Ishikawa (cell line): ENCODE data around the gene C19orf73.

Source experiments
- CEBPB ChIP-seq: IDR thresholded peaks from 2 replicates; pipeline ENCODE4 v1.6.1; 2012
- CREB1 ChIP-seq: IDR thresholded peaks from 2 replicates; pipeline ENCODE4 v1.6.1; 2012; ENCODE audit warnings: low read depth
- EGR1 ChIP-seq: IDR thresholded peaks from 2 replicates; pipeline ENCODE4 v1.6.1; 2012
- EP300 ChIP-seq: IDR thresholded peaks from 2 replicates; pipeline ENCODE4 v1.6.1; 2012; ENCODE audit warnings: borderline replicate concordance
- FOXM1 ChIP-seq: IDR thresholded peaks from 2 replicates; pipeline ENCODE4 v1.6.1; 2012; ENCODE audit warnings: low read depth, borderline replicate concordance
- MAX ChIP-seq: IDR thresholded peaks from 2 replicates; pipeline ENCODE4 v1.6.1; 2012
- NFIC ChIP-seq: IDR thresholded peaks from 2 replicates; pipeline ENCODE4 v1.6.1; 2012
- RAD21 ChIP-seq: IDR thresholded peaks from 2 replicates; pipeline ENCODE4 v1.6.1; 2012; ENCODE audit warnings: low read depth
- REST ChIP-seq: IDR thresholded peaks from 2 replicates; pipeline ENCODE4 v1.6.1; 2012; ENCODE audit warnings: low read depth, mild to moderate bottlenecking
- TAF1 ChIP-seq: IDR thresholded peaks from 2 replicates; pipeline ENCODE4 v1.6.1; 2012; ENCODE audit warnings: low read depth, mild to moderate bottlenecking
- TCF12 ChIP-seq: IDR thresholded peaks from 2 replicates; pipeline ENCODE4 v1.6.1; 2012; ENCODE audit warnings: low read depth
- TEAD4 ChIP-seq: IDR thresholded peaks from 2 replicates; pipeline ENCODE4 v1.6.1; 2012
- USF1 ChIP-seq: IDR thresholded peaks from 2 replicates; pipeline ENCODE4 v1.6.1; 2012
- YY1 ChIP-seq: IDR thresholded peaks from 2 replicates; pipeline ENCODE4 v1.6.1; 2012; ENCODE audit warnings: low read depth
- ZBTB7A ChIP-seq: IDR thresholded peaks from 2 replicates; pipeline ENCODE4 v1.6.1; 2012; ENCODE audit warnings: low read depth

Gene C19orf73

GRCh38 chr19:49118565-49119410, at the start of gene C19orf73:
C19orf73 (minus strand) TSS chr19:49119143; CDS start chr19:49119022, 121 bp downstream.
- TF ChIP-seq CREB1 (no peak), EGR1 (peak; percentile 93), YY1 (no peak), RAD21 (no peak), REST (0 out of 2 replicates have a peak, but pooled peaks have one; percentile 9), ZBTB7A (0 out of 2 replicates have a peak, but pooled peaks have one; percentile 21), EP300 (peak; percentile 11; the same call in 1 of the 2 replicates), TCF12 (no peak; the same call in 1 of the 2 replicates), MAX (peak; percentile 99), FOXM1 (no peak), NFIC (no peak; the same call in 1 of the 2 replicates), TEAD4 (peak; percentile 37)

GRCh38 chr19:49168421-49168820, 49.5 kb upstream of the C19orf73 start:
- no peak for TF ChIP-seq MAX
- TF ChIP-seq REST: no peak
- no peak for TF ChIP-seq CREB1
- TF ChIP-seq FOXM1: no peak
- TF ChIP-seq RAD21: no peak
- no peak for TF ChIP-seq ZBTB7A
- no peak for TF ChIP-seq EGR1
- no peak for TF ChIP-seq YY1
- no peak for TF ChIP-seq USF1
- no peak for TF ChIP-seq TEAD4
- TF ChIP-seq CEBPB: no peak

- no peak for TF ChIP-seq EGR1
- TF ChIP-seq CEBPB: no peak
- no peak for TF ChIP-seq TEAD4
- TF ChIP-seq MAX: no peak
Observed at GRCh38 chr19:49167857-49168409, 49.0 kb upstream of the C19orf73 start.

- no peak for TF ChIP-seq TEAD4
- TF ChIP-seq FOXM1: no peak
- TF ChIP-seq MAX: no peak
- TF ChIP-seq REST: no peak
- TF ChIP-seq YY1: no peak
- no peak for TF ChIP-seq EP300
- no peak for TF ChIP-seq EGR1
- TF ChIP-seq CREB1: no peak
- no peak for TF ChIP-seq ZBTB7A
- TF ChIP-seq TAF1: no peak
- TF ChIP-seq CEBPB: no peak
Observed at GRCh38 chr19:49165865-49166301, 46.9 kb upstream of the C19orf73 start.
